Stromal cell of bone marrow (primary cell): ENCODE results near the gene THBS4.
"Not testable (repeated sequence)": the region's sequence is repeated elsewhere in the genome, so short reads cannot be mapped to it uniquely, and the experiment has no call there.

Experiments used
- DNase-seq: peaks from one replicate; pipeline ENCODE4 v3.0.0-alpha.2; 2012; ENCODE audit warnings: low read depth

THBS4 gene

GRCh38 chr5:80076131-80077050 is 41.2 kb downstream of the THBS4 start:
- no peak for DNase-seq

- no peak for DNase-seq
Observed at GRCh38 chr5:80077051-80077714, 42.0 kb downstream of the THBS4 start.

GRCh38 chr5:80078921-80079320 is 43.8 kb downstream of the THBS4 start:
- no peak for DNase-seq

GRCh38 chr5:80082281-80082680 is 47.1 kb downstream of the THBS4 start:
- DNase-seq, result no peak

DNA sequence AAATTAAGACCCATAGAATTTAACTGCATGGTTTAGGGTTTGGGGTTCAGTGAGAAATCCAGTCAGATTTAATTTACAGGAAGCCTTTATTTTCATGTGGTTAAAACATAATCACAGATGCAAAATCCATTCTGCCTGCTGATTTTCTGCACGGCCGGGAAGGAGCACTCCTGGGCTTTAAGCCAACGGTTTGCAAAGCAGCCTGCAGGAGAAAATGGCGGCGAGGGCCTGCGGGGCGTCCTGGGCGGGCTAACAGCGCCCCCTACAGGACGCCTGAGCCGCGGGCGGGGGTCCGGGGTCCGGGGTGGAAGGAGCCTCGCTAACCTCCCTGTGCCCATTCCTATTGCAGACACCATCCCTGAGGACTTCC is 47.6 kb downstream of the THBS4 start:
- DNase-seq, result peak; percentile 69

- DNase-seq, result peak; percentile 53
Observed at GRCh38 chr5:80083101-80083890, 48.1 kb downstream of the THBS4 start.

DNA sequence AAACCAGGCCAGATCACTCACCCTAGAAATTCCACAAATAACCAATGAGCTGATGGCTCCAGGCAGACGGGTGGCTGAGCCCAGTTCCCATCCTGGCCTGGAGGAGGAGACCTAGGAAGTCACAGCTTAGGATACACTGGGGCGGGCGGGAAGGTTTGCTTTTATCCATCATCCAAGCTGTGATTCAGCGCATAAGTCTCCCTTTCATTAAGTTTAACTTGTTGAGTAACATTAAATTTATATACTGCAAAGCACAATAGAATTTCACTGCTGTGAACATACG is 55.7 kb downstream of the THBS4 start:
- no peak for DNase-seq

- DNase-seq, result peak; percentile 66
Observed at GRCh38 chr5:80091792-80092192, 56.6 kb downstream of the THBS4 start.

DNA sequence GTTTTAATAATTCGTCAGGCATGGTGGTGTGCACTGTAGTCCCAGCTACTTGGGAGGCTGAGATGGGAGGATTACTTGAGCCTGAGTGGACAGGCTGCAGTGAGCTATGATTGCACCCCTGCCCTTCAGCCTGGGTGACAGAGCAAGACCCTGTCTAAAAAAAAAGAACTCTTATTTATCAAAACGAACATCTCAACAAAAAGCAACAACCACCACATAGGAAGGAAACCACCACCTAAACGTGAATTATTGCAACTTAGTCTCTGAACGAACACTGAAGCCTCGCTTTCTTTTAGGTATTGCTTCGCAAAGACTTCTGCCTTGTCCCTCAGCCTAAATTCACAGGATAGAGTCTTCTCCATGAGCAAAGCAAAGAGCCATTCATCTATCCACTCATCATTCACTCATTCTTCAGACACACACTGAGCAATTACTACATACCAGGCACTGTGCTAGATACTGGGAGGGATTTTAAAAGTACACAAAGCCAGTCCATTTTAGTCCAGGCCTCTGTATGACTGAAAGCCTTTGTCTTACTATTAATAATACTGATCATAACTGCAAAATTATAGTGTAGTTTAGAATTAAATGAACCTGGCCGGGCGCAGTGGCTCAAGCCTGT is 57.4 kb downstream of the THBS4 start:
- no peak for DNase-seq

- DNase-seq, result no peak
Observed at GRCh38 chr5:80093796-80094195, 58.6 kb downstream of the THBS4 start.

- no peak for DNase-seq
Observed at GRCh38 chr5:80094236-80094738, 59.1 kb downstream of the THBS4 start.

DNA sequence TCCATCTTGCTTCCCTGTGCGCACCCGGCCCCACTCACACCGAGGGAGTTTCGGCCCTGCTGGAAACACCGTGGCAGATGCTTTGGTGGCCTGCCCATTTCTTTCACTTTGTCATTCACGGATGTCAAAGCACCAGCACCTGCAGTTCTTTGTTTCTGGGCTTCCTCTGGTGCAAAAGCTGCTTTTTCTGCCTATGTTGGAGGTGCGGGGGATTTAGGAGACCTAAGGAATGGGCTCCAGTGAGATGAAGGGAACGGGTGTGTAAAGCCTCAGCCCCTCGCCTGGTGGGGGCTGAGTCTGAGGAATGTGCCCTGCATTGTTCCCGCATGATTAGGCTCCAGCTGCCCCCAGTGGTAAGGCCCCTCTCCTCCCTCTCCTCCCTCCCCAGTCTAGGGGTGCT is 62.3 kb downstream of the THBS4 start:
- DNase-seq, result no peak

- no peak for DNase-seq
Observed at GRCh38 chr5:80101993-80102392, 66.8 kb downstream of the THBS4 start.

GRCh38 chr5:80103371-80103770 is 68.2 kb downstream of the THBS4 start:
- no peak for DNase-seq

DNA sequence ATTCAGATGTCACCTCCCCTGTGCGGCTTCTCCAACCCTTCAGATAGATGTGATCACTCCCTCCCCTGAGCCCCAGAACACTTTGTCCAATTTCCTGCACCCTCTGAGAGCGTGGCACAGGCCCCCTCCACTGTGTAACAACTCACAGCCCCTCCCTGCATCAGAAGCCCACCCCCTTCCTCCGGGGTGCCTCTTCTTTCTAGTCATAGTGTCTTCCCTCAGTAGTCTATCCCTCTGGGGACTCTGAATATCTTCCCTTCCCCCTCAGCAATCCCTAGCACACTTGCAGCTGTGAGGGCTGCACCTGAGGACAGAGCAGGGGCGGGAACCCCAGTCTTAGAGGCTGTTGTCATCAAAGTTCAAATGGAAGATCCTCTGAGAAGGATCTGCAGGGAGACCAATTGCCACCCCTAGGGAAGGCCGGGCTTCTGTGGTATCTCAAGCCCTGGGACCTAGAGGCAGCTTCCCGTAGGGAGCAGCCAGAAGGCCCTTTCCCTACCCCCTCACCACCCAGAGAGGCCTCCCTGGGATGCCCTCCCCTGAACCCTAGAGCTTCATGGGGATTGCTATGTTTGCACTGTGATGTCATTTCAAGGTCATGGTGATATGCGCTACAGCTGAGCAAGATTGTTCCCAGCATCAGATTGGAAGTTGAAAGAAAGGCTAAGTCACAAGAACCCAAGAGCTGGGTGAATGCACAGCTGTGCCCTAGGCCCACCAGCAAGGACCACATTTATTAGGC is 70.7 kb downstream of the THBS4 start:
- DNase-seq, result no peak

GRCh38 chr5:80106916-80107315 is 71.8 kb downstream of the THBS4 start:
- DNase-seq, result no peak

- no peak for DNase-seq
Observed at GRCh38 chr5:80109646-80110478, 74.7 kb downstream of the THBS4 start.

- not testable (repeated sequence) for DNase-seq
Observed at GRCh38 chr5:80111376-80111990, 76.3 kb downstream of the THBS4 start.

DNA sequence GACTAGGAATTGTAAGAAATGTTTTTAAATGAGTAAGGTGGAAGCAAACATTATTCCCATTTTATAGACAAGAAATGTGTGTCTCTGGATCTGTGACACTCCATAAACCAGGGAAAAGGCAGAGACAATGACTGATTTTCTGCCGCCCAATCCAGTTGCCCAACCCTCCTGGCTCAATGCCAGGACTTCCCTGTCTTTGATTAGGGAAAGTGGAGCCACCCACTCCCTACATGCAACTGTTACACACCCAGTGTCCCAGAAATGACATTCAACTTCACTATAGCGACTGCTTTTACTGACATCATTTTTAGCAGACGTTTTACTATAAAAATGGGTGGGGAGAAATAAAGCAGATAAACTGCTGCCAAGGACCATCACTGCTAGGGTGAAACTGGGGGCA is 79.7 kb downstream of the THBS4 start:
- no peak for DNase-seq

GRCh38 chr5:80116000-80116399 is 80.9 kb downstream of the THBS4 start:
- DNase-seq, result no peak
